Measurements from ENCODE around the gene ZNF208. TPM values are rescaled to one million over a fixed set of nuclear protein-coding genes. Genes with fewer than 3 reads are reported as not detected.

The ZNF208 gene
- total and polyA plus RNA-seq, 2 donors (not counting 1 experiment from before 2014, with no cell fraction given): 0.09 to 3.6 TPM

DNA sequence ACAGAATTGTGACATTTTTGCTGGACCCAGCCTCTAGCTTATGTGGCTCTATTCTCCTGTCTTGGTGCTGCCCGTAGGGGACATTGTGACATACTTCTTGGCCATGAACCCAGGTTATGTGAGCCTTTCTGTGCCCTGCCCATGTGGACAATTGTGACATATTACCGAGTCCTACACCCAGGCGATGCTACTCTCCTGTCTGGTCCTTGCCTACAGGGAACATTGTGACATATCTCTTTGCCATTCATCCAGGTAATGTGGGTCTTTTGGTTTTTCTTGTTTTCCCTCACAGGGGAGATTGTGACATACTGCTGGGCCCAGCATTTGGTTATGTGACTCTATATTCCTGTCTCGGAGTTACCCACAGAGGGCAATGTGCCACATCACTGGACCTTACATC is 103.2 kb downstream of the ZNF208 start:
- H3K4me2 ChIP-seq (ENCODE audit: extremely low read depth, insufficient read depth, low read length): no peak overlapping the region

GRCh38 chr19:21902571-21902970 is 108.2 kb downstream of the ZNF208 start:
- Histone ChIP-seq H3K9ac (ENCODE audit: insufficient read depth, low read length) (no peak overlapping the region), H3K27me3 (ENCODE audit: control insufficient read depth, insufficient read depth, low read length) (no peaks in the 10 kb centered on the region), H3K9me3 (ENCODE audit: control insufficient read depth, insufficient read depth, low read depth, low read length) (no peaks in the 10 kb centered on the region), H4K20me1 (ENCODE audit: control insufficient read depth, extremely low read depth, insufficient read depth, low read length) (no peaks in the 10 kb centered on the region), H3K27ac (ENCODE audit: insufficient read depth, low read length) (no peak overlapping the region), H3K4me3 (replicated peaks in 1 of 4; ENCODE audit: control extremely low read depth in 1 of 4, insufficient read depth in 1 of 4, low read depth in 3 of 4, low read length in 4 of 4) (no peak overlapping the region), H3K4me1 (ENCODE audit: control insufficient read depth, extremely low read depth, insufficient read depth, low read length) (no peaks in the 10 kb centered on the region), H2AFZ (ENCODE audit: low read length) (no peak overlapping the region), H3K36me3 (ENCODE audit: control insufficient read depth, insufficient read depth, low read length) (no peaks in the 10 kb centered on the region), H3K4me2 (ENCODE audit: extremely low read depth, insufficient read depth, low read length) (no peak overlapping the region), H3K79me2 (ENCODE audit: control insufficient read depth, insufficient read depth, low read length) (no peaks in the 10 kb centered on the region)
- no peak for TF ChIP-seq CTCF (conservative IDR thresholded peaks at IDR 0.05 in 1 of 2, IDR thresholded peaks at IDR 0.05 in 1 of 2; ENCODE audit: low read depth in 1 of 2, low read length in 2 of 2)
- no peak for TF ChIP-seq EZH2 (IDR thresholded peaks at IDR 0.05; ENCODE audit: low read length, missing control alignments)
- DNase-seq (ENCODE audit: low read depth in 2 of 2): no peak

More for the DNA sequence above, 103.2 kb downstream of the ZNF208 start:
- no peak for TF ChIP-seq CTCF (conservative IDR thresholded peaks at IDR 0.05 in 1 of 2, IDR thresholded peaks at IDR 0.05 in 1 of 2; ENCODE audit: low read depth in 1 of 2, low read length in 2 of 2)
- TF ChIP-seq EZH2 (IDR thresholded peaks at IDR 0.05; ENCODE audit: low read length, missing control alignments): no peak
- Histone ChIP-seq H3K9me3 (ENCODE audit: control insufficient read depth, insufficient read depth, low read depth, low read length) (no peaks in the 10 kb centered on the region), H3K27ac (ENCODE audit: insufficient read depth, low read length) (no peak overlapping the region), H3K9ac (ENCODE audit: insufficient read depth, low read length) (no peak overlapping the region), H3K27me3 (ENCODE audit: control insufficient read depth, insufficient read depth, low read length) (no peaks in the 10 kb centered on the region), H3K36me3 (ENCODE audit: control insufficient read depth, insufficient read depth, low read length) (no peaks in the 10 kb centered on the region), H4K20me1 (ENCODE audit: control insufficient read depth, extremely low read depth, insufficient read depth, low read length) (no peaks in the 10 kb centered on the region), H3K79me2 (ENCODE audit: control insufficient read depth, insufficient read depth, low read length) (no peaks in the 10 kb centered on the region), H3K4me1 (ENCODE audit: control insufficient read depth, extremely low read depth, insufficient read depth, low read length) (no peaks in the 10 kb centered on the region), H3K4me3 (replicated peaks in 1 of 4; ENCODE audit: control extremely low read depth in 1 of 4, insufficient read depth in 1 of 4, low read depth in 3 of 4, low read length in 4 of 4) (no peak overlapping the region), H2AFZ (ENCODE audit: low read length) (no peak overlapping the region)
- DNase-seq (ENCODE audit: low read depth in 2 of 2): no peak

DNA sequence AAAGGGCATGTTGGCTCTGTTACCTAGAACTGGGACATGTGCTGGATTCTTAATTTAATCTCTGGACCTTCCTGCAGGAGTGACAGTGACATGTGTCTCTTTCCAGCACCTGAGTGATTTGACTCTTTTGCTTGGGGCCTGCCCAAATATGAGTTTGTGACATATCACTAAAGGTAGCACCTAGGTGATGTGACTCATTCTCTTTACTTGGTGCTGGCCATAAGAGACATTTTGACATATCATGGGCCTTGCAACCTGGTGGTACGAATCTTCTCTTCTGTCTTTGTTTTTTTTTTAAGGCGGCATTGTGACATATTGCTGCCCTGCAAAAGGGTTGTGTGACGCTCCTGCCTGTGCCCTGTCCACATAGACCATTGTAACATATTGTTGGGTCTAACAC is 108.9 kb downstream of the ZNF208 start:
- Histone ChIP-seq H3K79me2 (ENCODE audit: control insufficient read depth, insufficient read depth, low read length) (no peaks in the 10 kb centered on the region), H3K27me3 (ENCODE audit: control insufficient read depth, insufficient read depth, low read length) (no peaks in the 10 kb centered on the region), H3K4me2 (ENCODE audit: extremely low read depth, insufficient read depth, low read length) (no peak overlapping the region), H3K9me3 (ENCODE audit: control insufficient read depth, insufficient read depth, low read depth, low read length) (no peaks in the 10 kb centered on the region), H3K36me3 (ENCODE audit: control insufficient read depth, insufficient read depth, low read length) (no peaks in the 10 kb centered on the region), H4K20me1 (ENCODE audit: control insufficient read depth, extremely low read depth, insufficient read depth, low read length) (no peaks in the 10 kb centered on the region), H3K4me1 (ENCODE audit: control insufficient read depth, extremely low read depth, insufficient read depth, low read length) (no peaks in the 10 kb centered on the region), H3K27ac (ENCODE audit: insufficient read depth, low read length) (no peak overlapping the region), H3K9ac (ENCODE audit: insufficient read depth, low read length) (no peak overlapping the region), H3K4me3 (replicated peaks in 1 of 4; ENCODE audit: control extremely low read depth in 1 of 4, insufficient read depth in 1 of 4, low read depth in 3 of 4, low read length in 4 of 4) (no peak overlapping the region), H2AFZ (ENCODE audit: low read length) (no peak overlapping the region)
- TF ChIP-seq CTCF (conservative IDR thresholded peaks at IDR 0.05 in 1 of 2, IDR thresholded peaks at IDR 0.05 in 1 of 2; ENCODE audit: low read depth in 1 of 2, low read length in 2 of 2) (no peak), EZH2 (IDR thresholded peaks at IDR 0.05; ENCODE audit: low read length, missing control alignments) (no peak)
- DNase-seq (ENCODE audit: low read depth in 2 of 2): no peak
